Stimulated activated CD8-positive, alpha-beta memory T cell treated with anti-CD3 and anti-CD28 coated beads, Interleukin-4, amount 100 ng/mL, for 1 hour (primary cell): Measurements from ENCODE around the gene CDKAL1.
"Not testable (repeated sequence)": the region's sequence is repeated elsewhere in the genome, so short reads cannot be mapped to it uniquely, and the experiment has no call there.

Experiments used
- DNase-seq, 2 donors: peaks; one replicate each; pipeline ENCODE4 v3.0.0-alpha.2; 2020; ENCODE audit warnings: low read depth in 2 of 2, low spot score in 1 of 2

CDKAL1 gene

DNA sequence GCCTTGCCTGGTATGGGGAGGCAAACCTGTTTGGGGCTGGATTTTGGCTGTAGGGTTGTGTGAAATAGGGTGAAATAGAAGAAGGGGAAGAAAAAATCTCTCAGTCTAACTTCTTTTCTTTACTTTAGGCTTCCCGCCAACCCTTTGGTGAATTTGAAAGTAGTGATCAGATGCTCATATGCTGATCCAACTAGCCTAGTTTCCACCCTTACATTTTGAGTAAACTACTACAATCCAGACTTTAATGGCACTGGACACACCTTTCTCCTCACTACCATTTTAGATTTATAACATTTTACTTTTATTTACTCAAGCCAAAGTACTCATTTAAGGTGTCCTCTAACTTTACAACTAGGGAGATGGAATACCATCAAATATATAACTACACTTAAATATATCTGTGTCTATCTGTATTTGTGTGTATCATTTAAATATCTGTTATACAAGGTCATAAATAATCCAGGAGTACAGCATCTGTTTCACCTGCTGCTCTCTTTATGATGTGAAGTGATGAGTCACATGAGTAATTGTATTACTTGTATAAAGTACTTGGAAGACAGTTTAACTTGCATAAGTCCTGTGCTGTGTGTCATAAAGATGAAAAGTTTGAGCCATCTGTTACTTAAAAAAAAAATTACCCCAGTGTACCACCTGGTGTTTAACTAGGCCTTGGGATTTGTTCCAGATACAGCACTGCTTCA is 172.1 kb downstream of the CDKAL1 start:
- no peak for DNase-seq

DNA sequence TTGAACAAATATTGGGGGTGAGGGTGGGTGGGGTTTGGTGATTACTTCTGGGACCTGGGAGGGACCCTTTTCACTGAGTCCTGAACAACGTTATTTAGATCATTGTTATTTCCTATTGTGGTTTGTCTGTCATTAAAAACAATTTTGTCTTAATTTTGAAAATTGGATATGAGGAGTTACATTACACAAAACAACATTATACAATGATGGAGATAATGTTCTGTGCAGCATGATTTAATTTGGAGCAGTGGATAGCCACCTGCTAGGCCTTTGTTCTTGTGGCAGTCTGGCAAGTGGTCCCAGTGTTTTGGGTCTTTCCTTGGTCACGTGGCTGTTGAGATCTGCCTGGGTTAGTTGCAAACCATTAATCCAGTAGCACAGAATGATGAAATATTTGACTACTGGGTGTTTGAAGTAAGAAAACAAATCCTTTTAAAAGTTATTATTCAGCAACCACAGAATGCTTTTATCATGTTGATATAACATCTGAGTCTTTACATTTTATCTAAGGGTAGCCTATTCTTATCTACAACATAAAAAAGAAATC is 172.8 kb downstream of the CDKAL1 start:
- no peak for DNase-seq

DNA sequence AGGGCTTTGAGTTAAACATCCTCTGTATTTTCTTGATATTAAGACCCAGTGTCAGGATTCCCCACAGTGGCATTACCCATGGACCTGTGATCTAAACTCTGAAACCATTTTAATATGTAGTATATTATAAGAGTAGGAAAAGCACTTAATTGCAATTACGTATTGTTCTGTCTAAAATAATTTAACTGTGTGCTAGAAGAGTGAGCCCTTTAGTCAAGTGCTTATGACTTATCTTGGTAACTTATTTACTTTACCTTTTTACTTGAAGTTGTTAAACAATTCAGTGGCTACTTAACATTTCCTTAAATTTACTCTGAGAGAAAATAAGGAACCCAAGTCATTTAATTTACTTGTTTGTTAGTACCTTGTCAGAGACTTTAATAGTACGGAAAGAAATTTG is 173.6 kb downstream of the CDKAL1 start:
- no peak for DNase-seq

DNA sequence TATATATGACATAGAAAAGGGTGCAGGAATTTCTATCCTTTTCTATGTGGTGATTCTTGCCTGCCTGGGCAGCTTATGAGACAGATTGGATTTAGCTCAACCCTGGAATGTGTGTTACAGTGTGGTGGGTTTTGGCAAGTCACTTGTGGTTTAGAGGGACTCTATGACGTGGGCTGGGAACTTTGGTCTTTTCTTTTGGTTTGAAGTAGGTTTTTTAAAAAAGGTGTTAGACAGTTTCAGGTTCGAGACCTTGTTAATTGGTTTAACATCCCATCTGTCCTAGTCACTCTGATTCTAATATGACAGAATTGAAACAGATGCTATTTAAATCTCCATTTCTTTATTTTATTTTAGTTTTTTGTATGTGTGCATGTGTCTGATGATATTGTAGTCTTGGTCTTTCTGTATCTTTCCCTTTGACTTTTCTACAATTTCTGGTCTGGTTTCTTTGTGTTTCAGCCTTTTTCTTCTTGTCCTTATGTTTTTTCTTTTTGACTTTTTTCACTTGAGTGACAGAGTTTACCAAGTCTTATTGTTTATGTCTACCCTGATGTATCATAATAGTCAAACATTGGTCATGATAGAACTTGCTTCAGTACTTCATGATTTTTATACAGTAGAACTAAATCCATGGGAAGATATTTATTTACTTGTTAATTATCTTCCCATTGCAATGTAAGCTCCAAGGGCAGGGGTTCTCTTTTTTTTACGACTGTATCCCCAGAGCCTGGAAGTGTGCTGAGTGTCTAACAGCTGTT is 174.3 kb downstream of the CDKAL1 start:
- no peak for DNase-seq

DNA sequence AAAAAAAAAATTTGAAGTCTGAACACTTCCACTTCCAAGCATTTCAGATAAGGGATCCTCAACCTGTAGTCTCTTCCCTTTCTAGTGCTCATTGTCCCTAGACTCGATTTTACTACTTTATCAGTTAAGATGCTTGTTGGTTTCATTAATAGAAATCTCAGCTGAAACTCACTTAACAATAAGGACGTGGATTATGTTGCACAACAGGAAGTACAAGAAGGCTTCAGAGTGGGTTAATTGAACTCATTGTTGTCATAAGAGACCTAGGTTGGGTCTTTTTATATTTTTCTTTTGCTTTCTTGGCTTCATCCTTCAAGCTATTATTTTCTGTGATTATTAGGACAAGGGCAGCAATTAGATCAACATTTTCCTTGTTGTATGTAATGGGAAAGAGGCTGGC is 175.2 kb downstream of the CDKAL1 start:
- DNase-seq, result no peak

DNA sequence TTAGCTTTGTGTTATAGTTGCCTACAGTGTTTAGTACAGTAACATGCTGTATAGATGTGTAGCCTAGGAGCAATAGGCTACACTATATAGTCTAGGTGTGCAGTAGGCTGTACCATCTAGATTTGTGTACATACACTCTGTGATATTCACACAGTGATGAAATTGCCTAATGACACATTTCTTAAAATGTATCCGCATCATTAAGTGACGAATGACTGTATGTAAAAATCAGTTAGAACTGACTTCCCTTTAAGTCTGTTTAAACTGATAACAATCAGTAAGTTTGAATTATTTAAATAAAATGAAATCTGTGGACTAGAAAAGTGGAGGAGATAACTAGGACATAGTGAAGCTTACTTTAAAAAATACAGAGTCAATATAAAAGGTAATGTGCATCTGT is 176.1 kb downstream of the CDKAL1 start:
- no peak for DNase-seq

DNA sequence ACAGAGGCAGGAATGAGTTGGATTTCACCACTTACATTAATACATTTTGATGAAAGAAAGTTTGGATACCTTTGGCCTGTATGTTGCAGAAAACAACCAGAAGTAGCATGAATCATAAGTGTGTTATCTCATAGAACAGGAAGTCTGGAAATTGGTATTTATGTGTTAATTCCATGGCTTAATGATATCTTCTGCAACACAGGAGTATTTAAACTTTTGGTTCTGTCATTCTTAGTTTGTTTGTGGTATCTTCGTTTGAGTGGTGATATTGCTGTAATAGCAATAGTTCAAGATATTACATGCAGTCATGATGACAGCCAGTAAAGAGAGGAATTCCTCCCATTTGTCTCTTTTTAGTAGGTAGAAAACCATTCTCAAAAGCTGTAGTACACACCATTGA is 177.3 kb downstream of the CDKAL1 start:
- no peak for DNase-seq

DNA sequence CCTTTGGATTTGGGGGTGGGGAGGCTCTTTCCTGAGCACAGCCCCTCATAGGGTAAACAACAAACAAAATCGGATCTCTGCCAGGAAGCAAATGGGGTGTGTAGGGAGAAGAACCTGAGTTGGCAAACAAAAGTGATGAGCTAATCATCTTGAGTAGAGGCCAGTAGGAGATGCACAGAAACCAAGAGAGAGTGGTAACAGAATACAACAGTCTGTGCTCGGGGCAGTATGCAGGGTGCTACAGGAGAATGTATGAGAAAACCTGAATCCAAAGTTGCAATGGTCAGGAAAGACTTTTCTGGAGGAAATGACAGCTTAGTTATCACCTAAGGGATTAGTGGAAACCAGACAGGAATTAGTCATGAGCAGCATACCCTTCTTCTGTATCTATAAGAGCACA is 177.8 kb downstream of the CDKAL1 start:
- DNase-seq, result no peak

DNA sequence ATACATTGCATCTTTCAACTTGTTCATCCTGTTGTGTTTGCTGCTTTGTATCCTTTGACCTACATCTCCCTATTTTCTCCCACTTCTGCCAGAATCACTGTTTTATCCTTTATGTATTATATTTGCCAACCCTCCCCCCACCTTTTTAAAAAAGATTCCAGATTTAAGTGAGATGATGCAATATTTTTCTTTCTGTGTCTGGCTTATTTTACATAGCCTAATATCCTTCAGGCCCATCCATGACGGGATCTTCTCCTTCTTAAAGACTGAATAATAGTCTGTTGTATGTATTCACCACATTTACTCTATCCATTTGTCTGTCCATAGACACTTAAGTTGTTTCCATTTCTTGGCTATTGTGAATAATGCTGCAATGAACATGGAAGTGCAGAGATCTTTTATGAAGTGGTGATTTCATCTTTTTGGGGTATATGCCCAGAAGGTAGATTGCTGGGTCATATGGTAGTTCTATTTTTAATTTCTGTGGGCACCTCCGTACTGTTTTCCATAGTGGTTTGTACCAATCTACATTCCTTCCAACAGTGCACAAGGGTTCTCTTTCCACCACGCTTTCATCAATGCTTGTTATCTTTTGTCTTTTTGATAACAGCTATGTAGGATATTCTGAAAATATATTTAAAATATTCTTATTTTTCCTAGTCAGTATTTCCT is 181.0 kb downstream of the CDKAL1 start:
- DNase-seq, result no peak

DNA sequence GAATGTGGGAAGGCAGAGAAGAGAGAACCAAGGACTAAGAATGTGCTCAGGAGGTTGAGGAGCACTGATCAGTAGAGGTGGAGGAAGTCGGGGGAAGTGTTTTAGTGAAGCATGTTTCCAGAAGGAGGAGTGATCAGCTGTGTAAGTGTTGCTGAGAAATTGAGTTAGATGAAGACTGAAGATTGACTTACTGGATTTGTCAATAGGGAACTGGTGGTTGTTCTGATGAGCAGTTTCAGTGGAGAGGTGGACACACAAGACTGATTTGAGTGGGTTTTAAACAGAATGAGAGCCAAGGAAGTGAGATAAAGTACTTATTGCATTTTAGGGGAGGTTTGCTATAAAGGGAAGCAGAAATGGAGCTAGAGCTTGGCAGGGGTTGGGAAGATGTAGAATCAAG is 182.6 kb downstream of the CDKAL1 start:
- no peak for DNase-seq

DNA sequence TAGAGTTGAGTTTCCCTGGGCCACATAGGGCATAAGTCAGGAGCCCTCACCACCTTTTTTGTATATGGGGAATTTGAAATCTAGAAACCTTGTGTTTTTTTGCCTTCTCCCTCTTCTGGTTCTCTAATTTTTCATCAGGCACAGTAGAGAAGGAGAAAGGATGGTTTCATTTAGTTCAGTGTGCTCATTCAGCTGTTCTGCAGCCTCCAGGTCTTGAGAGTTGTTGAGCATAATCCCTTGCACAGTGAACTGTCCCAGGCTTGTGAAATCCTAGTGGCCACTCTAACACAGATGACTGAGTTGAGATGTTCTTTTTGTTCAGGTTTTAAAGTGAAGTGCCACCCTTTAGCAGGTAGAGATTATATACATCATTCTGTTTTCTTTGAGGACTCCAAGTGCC is 183.5 kb downstream of the CDKAL1 start:
- no peak for DNase-seq

DNA sequence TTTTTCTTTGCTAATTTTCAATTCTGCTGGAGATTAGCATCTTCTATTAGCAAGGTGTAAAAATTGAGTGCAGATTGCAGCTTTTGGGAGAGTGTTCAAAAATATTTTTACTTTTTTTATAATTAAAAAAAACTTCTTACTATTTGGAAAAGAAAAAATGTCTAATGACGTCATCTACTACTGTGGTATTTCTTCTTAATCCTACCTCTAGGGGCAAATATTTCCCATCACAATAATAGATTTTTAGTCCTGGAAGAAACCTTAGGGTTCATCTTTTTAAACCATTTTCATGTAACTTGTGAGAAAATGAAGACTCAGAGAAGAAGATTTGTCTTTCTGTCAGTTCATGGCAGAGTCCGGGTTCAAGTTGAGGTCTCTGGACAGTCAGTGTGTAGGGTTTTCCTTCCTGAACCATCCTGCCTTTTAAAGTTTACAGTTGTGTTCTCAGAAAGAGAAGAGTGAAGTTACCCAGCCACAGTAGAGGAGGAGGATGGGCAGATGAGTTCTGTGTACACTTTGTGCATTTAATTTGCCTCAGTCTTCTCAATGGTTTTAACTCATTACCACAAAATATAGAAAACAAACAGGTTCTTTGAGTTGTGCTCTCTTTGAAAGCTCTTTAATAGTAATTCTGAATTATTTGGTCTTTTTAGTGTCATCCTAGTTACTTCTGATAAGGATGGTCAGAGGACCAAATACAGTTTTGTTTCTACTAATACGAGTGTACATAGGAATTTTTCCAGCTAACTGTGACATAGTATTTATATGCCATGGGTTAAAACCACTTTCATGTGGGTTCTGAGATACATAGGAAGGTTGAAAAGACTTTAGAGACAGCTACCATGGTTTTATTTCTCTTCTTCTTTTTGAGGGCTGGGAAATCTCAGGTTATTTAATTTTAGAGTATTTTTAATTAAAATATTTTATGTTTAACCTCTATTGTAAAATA is 184.7 kb downstream of the CDKAL1 start:
- no peak for DNase-seq

DNA sequence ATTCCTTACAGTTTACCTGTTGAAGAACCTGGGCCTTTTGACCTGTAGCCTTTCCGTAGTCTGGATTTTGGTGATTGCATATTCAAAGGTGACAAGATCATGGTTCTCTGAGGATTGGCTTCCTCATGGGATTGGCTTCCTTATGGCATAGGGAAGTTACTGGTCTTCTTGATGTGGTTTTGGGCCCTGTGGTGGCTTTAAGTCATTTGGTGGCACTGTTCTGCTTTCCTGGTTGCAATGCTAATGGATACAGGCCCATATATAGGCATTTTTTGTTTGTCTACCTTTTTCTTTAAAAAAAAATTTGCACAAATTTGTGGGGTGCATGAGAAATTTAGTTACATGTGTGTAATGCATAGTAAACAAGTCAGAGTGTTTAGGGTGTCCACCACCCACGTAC is 185.7 kb downstream of the CDKAL1 start:
- no peak for DNase-seq

DNA sequence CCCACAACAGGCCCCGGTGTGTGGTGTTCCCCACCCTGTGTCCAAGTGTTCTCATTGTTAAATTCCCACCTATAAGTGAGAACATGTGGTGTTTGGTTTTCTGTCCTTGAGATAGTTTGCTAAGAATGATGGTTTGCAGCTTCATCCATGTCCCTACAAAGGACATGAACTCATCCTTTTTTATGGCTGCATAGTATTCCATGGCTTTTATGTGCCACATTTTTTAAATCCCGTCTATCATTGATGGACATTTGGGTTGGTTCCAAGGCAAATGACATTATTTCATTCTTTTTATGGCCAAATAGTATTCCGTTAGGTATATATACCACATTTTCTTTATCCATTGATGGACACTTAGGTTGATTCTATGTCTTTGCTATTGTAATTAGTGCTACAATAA is 186.9 kb downstream of the CDKAL1 start:
- DNase-seq, result not testable (repeated sequence)

DNA sequence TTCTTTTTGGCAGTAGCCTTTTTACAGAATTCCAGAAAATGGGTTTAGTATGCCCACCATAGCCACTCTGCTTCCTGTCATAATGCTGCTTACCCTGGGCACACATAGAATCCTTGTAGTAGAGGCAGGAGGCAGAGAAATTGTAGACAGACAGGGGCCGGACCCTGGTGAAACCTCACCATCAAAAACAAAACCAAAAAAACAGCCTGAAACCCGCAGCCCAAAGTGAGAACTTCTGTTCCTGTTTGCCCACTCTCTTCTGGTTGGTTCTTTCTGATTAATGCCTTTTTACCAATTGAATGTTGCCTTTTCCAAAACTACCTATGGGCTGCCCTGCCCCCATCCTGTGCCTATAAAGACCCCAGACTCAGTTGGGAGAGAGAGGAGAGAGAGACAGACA is 188.2 kb downstream of the CDKAL1 start:
- DNase-seq, result no peak

DNA sequence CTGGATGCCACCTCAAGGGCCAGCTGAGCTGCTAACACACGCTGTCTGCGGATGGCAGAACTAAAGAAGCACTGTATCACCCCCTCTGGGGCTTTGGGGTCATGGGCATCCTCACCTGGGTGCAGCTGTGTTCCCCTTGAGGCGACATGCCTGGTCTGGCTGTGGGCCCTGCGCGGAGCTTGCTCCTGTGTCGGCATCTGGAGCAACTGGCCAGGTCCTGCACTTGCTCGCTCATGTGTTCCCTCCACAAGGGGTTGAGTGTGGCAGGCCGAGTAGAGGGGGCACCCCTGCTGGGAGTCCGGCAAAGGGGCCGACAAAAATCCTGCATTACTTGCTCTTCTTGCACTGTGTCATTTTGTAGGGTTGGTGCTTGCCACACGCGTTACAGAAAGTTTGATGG is 189.0 kb downstream of the CDKAL1 start:
- DNase-seq, result no peak

DNA sequence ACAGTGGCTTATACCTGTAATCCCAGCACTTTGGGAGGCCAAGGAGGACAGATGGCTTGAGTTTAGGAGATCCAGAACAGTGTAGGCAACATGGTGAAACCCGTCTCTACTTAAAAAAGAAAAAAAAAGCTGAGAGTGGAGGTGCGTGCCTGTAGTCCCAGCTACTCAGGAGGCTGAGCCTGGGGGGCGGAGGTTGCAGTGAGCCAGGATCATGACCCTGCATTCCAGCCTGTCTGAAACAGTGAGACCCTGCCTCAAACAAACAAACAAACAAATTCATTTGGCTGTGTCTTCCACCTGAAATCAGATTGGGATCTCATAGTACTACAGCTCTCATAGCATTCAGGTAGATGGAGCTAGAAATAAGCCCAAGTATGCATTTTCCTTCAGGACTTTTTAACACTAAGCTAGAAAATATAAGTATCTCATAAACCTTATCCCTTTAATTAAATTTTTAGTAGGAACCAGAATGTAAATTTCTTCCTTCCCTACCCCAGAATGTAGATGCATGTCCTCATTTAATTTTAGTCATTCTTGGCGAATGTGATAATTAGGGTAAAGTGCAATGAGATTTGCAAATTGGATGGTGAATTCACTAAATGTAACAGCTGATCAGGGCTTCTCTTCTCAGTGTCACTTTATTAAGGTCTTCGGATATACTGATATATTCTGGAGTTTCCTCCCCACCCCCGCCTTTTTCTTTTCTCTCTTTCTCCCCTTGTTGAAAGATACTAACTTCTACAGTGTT is 190.4 kb downstream of the CDKAL1 start:
- DNase-seq, result no peak

DNA sequence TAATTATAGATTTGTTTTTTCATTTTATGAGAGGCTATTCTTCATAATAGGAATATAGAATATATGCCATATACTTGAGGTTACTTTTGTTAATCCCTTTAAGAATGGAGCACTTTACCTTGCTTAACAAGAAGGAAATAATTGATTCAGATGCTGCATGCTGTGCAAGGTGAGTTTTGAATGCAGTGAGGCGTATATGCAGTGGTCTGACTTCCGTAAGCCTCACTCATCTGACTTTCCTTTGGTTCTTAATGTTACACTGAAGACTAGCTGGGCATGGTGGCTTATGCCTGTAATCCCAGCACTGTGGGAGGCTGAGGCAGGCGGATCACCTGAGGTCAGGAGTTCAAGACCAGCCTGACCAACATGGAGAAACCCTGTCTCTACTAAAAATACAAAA is 191.0 kb downstream of the CDKAL1 start:
- DNase-seq, result not testable (repeated sequence)

DNA sequence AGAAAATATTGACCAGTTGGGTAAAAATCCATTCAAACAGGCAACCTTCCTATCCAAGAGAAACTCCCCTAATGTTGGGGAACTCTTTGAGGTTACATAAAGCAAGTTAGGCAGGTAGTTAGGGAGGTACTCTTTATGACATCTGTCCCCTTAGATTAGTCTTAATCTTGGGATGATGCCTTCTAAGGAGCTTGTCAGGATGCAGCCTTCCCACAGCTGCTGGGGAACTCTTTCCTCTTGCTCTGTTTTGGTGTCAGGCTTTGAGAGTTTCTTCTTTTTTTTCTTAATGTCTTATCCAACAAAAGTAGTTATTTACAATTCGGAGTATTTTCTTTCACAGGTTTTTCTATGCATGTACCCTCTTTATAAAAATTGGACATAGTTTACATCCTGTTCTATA is 194.8 kb downstream of the CDKAL1 start:
- DNase-seq, result no peak

DNA sequence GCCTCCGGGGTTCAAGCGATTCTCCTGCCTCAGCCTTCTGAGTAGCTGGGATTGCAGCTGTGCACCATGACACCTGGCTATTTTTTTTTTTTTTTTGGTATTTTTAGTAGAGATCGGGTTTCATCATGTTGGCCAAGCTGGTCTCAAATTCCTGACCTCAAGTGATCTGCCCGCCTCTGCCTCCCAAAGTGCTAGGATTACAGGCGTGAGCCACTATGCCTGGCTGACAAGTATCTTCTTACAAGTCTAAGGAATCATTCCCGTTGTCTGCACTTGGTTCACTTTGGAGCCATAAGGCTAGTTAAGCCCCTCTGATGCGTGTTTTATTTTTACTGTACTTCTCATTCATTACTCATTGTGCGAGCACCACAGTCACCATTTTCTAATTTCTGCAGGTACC is 198.1 kb downstream of the CDKAL1 start:
- DNase-seq, result not testable (repeated sequence)
